Breast epithelium (tissue), 4 donors: ENCODE measurements around the gene KIAA0232. TPM values are rescaled to one million over a fixed set of nuclear protein-coding genes. Genes with fewer than 3 reads are reported as not detected.

Experiments
- DNase-seq, 2 donors: peaks; one replicate each; pipeline ENCODE4 v3.0.0-alpha.2; 2019; ENCODE audit warnings: low spot score in 2 of 2
- H3K27ac ChIP-seq, 2 donors: fragments of 200-600 bp; sonication (generic) in 1 of 2; one replicate each; pipeline ENCODE4 v1.5.1; 2016 to 2019; ENCODE audit warnings: mild to moderate bottlenecking in 1 of 2
- H3K27me3 ChIP-seq, 2 donors: fragments of 200-600 bp; sonication (generic) in 1 of 2; one replicate each; pipeline versions ENCODE4 v1.5.1 to v1.6.0; 2017 to 2019; ENCODE audit warnings: control low read depth in 1 of 2, mild to moderate bottlenecking in 1 of 2
- H3K36me3 ChIP-seq: fragments of 200-600 bp; one replicate; pipeline ENCODE4 v1.5.1; 2019
- H3K4me1 ChIP-seq, 2 donors: fragments of 200-600 bp; sonication (generic); one replicate each; pipeline ENCODE4 v1.5.1; 2016 to 2019; ENCODE audit warnings: control low read depth in 1 of 2
- H3K4me3 ChIP-seq, 3 donors: fragments of 200-600 bp; sonication (generic); 1 replicate in 2 of 3; 2 replicates in 1 of 3; pipeline ENCODE4 v1.5.1; 2016 to 2019; ENCODE audit warnings: mild to moderate bottlenecking in 3 of 3, moderate library complexity in 2 of 3
- H3K9me3 ChIP-seq, 2 donors: fragments of 200-600 bp; sonication (generic) in 1 of 2; one replicate each; pipeline ENCODE4 v1.5.1; 2016 to 2019; ENCODE audit warnings: control low read depth in 1 of 2
- POLR2A ChIP-seq: fragments of 450-650 bp; IDR thresholded peaks from one replicate; pipeline ENCODE4 v1.6.1; 2016; ENCODE audit warnings: antibody characterized with exemption, mild to moderate bottlenecking, moderate library complexity
- POLR2AphosphoS5 ChIP-seq, 3 donors: sonication (generic); formaldehyde crosslinking; IDR thresholded peaks; one replicate each; pipeline ENCODE4 v1.6.1; 2017; ENCODE audit warnings: antibody characterized with exemption in 3 of 3
- intact Hi-C: fragments of 100-400 bp; cut with DNase I; formaldehyde crosslinking; loops from one replicate; pipeline ENCODE4 v1.15.1; 2023; ENCODE audit warnings: low total_unique reads
- total RNA-seq, 3 donors: library from RNA; depleted of rRNA; stranded (reverse); fragments of >200 nt; gene quantifications; one replicate each; pipeline ENCODE4 v1.1.0, GENCODE V29; 2016
- TF ChIP-seq, protein P1 (sequence below), 3 donors: fragments of 450-650 bp; IDR thresholded peaks; one replicate each; pipeline ENCODE4 v1.5.1; 2016 to 2017; ENCODE audit warnings: antibody characterized with exemption in 3 of 3, mild to moderate bottlenecking in 3 of 3, moderate library complexity in 3 of 3

KIAA0232 gene
- total RNA-seq, 3 donors from 2014 or later: 31.5 to 40.8 (median 31.7) TPM

- no peak overlapping the region for H3K4me3 ChIP-seq
- H3K9me3 ChIP-seq: no peaks in the 10 kb centered on the region
- intact Hi-C loops: no loop called here
- H3K36me3 ChIP-seq: no peaks in the 10 kb centered on the region
- TF ChIP-seq POLR2AphosphoS5 (IDR thresholded peaks at IDR 0.05) (no peak), POLR2A (no peak)
- TF ChIP-seq, protein P1, sequence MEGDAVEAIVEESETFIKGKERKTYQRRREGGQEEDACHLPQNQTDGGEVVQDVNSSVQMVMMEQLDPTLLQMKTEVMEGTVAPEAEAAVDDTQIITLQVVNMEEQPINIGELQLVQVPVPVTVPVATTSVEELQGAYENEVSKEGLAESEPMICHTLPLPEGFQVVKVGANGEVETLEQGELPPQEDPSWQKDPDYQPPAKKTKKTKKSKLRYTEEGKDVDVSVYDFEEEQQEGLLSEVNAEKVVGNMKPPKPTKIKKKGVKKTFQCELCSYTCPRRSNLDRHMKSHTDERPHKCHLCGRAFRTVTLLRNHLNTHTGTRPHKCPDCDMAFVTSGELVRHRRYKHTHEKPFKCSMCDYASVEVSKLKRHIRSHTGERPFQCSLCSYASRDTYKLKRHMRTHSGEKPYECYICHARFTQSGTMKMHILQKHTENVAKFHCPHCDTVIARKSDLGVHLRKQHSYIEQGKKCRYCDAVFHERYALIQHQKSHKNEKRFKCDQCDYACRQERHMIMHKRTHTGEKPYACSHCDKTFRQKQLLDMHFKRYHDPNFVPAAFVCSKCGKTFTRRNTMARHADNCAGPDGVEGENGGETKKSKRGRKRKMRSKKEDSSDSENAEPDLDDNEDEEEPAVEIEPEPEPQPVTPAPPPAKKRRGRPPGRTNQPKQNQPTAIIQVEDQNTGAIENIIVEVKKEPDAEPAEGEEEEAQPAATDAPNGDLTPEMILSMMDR (IDR thresholded peaks at IDR 0.05): no peak
- peaks cover 5 to 20% of the 10 kb centered on the region in 2 donors for H3K4me1 ChIP-seq
- H3K27ac ChIP-seq: no peak overlapping the region
- H3K27me3 ChIP-seq: no peaks in the 10 kb centered on the region
- peak in 1 of 2 donors; percentile 25 for DNase-seq
Observed at GRCh38 chr4:6769233-6769988, 13.1 kb upstream of the KIAA0232 start.

- Histone ChIP-seq H3K9me3 (no peaks in the 10 kb centered on the region), H3K4me3 (no peak overlapping the region), H3K27me3 (no peaks in the 10 kb centered on the region), H3K27ac (no peak overlapping the region), H3K4me1 (peaks cover 5 to 20% of the 10 kb centered on the region in 2 donors), H3K36me3 (no peaks in the 10 kb centered on the region)
- no peak for DNase-seq
- intact Hi-C loops: no loop called here
- TF ChIP-seq POLR2AphosphoS5 (IDR thresholded peaks at IDR 0.05): no peak
Observed at GRCh38 chr4:6769989-6770420, 12.5 kb upstream of the KIAA0232 start.

- no peak for DNase-seq
- Histone ChIP-seq H3K4me1 (peaks cover 5 to 20% of the 10 kb centered on the region in 2 donors), H3K9me3 (no peaks in the 10 kb centered on the region), H3K36me3 (no peaks in the 10 kb centered on the region), H3K27ac (peak overlapping the region; percentile 86 to 88), H3K4me3 (no peak overlapping the region), H3K27me3 (no peaks in the 10 kb centered on the region)
- intact Hi-C loops: no loop called here
- TF ChIP-seq POLR2A (no peak), POLR2AphosphoS5 (IDR thresholded peaks at IDR 0.05) (no peak)
- TF ChIP-seq, protein P1 (IDR thresholded peaks at IDR 0.05): no peak
Observed at GRCh38 chr4:6770581-6771228, 11.8 kb upstream of the KIAA0232 start.

GRCh38 chr4:6771229-6771671 is 11.3 kb upstream of the KIAA0232 start:
- peaks cover 5 to 20% of the 10 kb centered on the region in 2 donors for H3K4me1 ChIP-seq
- intact Hi-C loops: no loop called here
- DNase-seq: peak; percentile 79 to 84
- H3K27me3 ChIP-seq: no peaks in the 10 kb centered on the region
- no peaks in the 10 kb centered on the region for H3K9me3 ChIP-seq
- H3K27ac ChIP-seq: peak overlapping the region; percentile 86 to 88
- TF ChIP-seq, protein P1 (IDR thresholded peaks at IDR 0.05): no peak
- no peak for TF ChIP-seq POLR2AphosphoS5 (IDR thresholded peaks at IDR 0.05)
- TF ChIP-seq POLR2A: no peak
- no peaks in the 10 kb centered on the region for H3K36me3 ChIP-seq
- H3K4me3 ChIP-seq: no peak overlapping the region

GRCh38 chr4:6772223-6772928 is 10.2 kb upstream of the KIAA0232 start:
- Histone ChIP-seq H3K9me3 (no peaks in the 10 kb centered on the region), H3K27me3 (no peaks in the 10 kb centered on the region), H3K36me3 (no peaks in the 10 kb centered on the region), H3K4me3 (no peak overlapping the region), H3K27ac (peak overlapping the region; percentile 86 to 88), H3K4me1 (peaks cover 5 to 20% of the 10 kb centered on the region in 2 donors)
- TF ChIP-seq, protein P1 (IDR thresholded peaks at IDR 0.05): no peak
- peak in 2 of 3 donors; percentile 9 to 40 for TF ChIP-seq POLR2AphosphoS5 (IDR thresholded peaks at IDR 0.05)
- TF ChIP-seq POLR2A: no peak
- DNase-seq: peak; percentile 76 to 86
- intact Hi-C loops: no loop called here
